GM19238 (cell line): ENCODE results near the gene PADI3.

Experiments used
- DNase-seq: peaks from one replicate; pipeline ENCODE4 v3.0.0; 2011; ENCODE audit warnings: low spot score; ENCODE audit not compliant: insufficient read length

PADI3 gene

GRCh38 chr1:17328855-17329254 is 80.0 kb downstream of the PADI3 start:
- DNase-seq, result no peak

- DNase-seq, result no peak
These were observed 80.7 kb downstream of the PADI3 start for GRCh38 chr1:17329610-17330009.

- no peak for DNase-seq
These were observed 82.0 kb downstream of the PADI3 start for GRCh38 chr1:17330856-17331255.

- DNase-seq, result no peak
These were observed 84.2 kb downstream of the PADI3 start for GRCh38 chr1:17333081-17333480.
